ENCODE results near the gene RAB42.

- no peak for TF ChIP-seq YY1 (IDR thresholded peaks at IDR 0.05; ENCODE audit: insufficient read depth, insufficient read length)
- no peak for TF ChIP-seq ZNF274 (IDR thresholded peaks at IDR 0.05; ENCODE audit: low read depth, low read length)
These were observed 46.8 kb upstream of the RAB42 start for GRCh38 chr1:28545246-28545628.
